ENCODE results near the gene PRR12.

PRR12 gene

GRCh38 chr19:49590071-49590970, 661 bp upstream of the PRR12 start:
- in situ Hi-C loops (cut with MboI; ENCODE audit: low sequenced_read_pairs): no loop called here

DNA sequence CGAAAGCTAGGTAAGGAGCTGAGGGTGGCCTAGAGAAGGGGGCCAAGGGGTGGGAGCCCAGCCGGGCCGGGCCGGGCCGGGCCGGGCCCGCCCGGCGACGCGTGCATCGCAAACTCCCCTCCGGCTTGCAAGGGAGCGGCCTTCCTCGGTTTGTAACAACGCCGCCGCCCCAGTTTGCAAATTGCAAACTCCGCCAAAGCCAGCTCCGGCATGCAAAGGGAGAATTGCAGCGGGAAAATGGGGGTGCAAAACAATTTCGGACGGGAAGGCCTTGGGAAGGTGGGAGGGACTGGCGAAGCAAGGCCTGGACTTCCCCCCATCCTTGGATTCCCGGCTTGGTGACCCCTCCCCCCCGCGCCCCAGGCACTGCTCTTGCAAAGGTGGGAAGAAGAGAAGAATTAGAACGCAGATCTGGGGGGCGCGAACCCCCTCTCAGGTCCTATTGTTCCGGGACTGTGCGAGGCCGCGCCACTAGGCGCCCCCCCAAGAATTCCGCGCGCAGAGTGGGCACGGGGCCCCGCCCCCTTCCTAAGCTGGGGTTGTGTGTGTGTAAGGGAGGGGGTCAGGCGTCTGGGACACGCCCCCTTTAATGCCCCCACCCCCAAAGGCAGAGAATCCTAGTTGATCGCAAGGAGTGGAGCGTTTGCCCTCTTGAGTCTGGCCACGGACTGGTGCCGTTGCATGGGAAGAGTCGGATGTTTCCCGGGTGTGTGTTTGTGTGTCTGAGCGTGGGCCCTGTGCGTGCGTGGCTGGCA, 926 bp downstream of the PRR12 start:
- in situ Hi-C loops (cut with MboI; ENCODE audit: low sequenced_read_pairs): no loop called here

- in situ Hi-C loops (cut with MboI; ENCODE audit: low sequenced_read_pairs): no loop called here
Observed at GRCh38 chr19:49592486-49593232, 1.7 kb downstream of the PRR12 start.

GRCh38 chr19:49593233-49594113, 2.5 kb downstream of the PRR12 start:
- in situ Hi-C loops (cut with MboI; ENCODE audit: low sequenced_read_pairs): no loop called here

DNA sequence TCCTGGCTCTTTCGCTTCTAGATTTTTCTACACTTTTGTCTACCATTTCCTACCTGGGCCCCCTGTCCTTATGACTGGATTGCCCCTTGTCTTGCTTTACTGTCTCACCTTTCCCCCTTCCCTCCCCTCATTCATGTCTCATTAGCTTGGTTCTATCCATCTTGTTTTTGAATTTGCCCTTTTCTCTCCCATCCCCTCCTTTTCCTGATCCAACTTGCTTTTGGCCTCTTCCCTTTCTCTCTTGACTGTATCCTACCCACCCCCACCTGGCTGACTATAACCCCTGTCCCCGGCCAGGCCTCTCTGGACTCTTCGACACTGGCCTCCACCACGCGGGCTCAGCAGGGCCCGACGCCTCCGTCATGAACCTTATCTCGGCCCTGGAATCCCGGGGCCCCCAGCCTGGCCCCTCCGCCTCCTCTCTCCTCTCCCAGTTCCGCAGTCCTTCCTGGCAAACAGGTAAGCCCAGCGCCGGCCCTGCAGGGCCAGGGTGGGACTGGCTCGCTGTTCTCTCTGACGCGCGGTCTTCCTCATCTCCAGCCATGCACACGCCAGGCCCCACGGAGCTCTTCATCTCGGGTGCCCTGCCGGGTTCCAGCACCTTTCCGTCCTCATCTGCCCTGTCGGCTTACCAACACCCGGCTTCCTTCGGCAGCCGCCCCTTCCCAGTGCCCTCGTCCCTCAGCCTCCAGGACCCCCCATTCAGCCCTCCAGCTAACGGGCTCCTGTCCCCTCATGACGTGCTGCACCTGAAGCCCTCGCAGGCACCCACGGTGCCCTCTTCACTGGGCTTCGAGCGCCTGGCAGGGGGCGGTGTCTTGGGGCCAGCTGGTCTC, 3.4 kb downstream of the PRR12 start:
- in situ Hi-C loops (cut with MboI; ENCODE audit: low sequenced_read_pairs): no loop called here

GRCh38 chr19:49594993-49595818, 4.2 kb downstream of the PRR12 start:
- in situ Hi-C loops (cut with MboI; ENCODE audit: low sequenced_read_pairs): no loop called here

GRCh38 chr19:49595819-49596404, 4.9 kb downstream of the PRR12 start:
- in situ Hi-C loops (cut with MboI; ENCODE audit: low sequenced_read_pairs): no loop called here

- in situ Hi-C loops (cut with MboI; ENCODE audit: low sequenced_read_pairs): no loop called here
Observed at GRCh38 chr19:49596407-49596806, 5.4 kb downstream of the PRR12 start.

GRCh38 chr19:49596954-49597702, 6.1 kb downstream of the PRR12 start:
- in situ Hi-C loops (cut with MboI; ENCODE audit: low sequenced_read_pairs): no loop called here

DNA sequence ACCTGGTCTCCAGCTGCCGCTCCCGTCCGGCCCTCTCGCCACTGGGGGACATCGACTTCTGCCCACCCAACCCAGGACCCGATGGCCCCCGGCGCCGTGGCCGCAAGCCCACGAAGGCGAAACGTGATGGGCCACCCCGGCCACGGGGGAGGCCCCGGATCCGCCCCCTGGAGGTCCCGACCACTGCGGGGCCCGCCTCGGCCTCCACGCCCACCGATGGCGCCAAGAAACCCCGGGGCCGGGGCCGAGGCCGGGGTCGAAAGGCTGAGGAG, 6.7 kb downstream of the PRR12 start:
- in situ Hi-C loops (cut with MboI; ENCODE audit: low sequenced_read_pairs): no loop called here

- in situ Hi-C loops (cut with MboI; ENCODE audit: low sequenced_read_pairs): no loop called here
Observed at GRCh38 chr19:49599378-49600295, 8.7 kb downstream of the PRR12 start.

GRCh38 chr19:49601482-49602038, 10.6 kb downstream of the PRR12 start:
- in situ Hi-C loops (cut with MboI; ENCODE audit: low sequenced_read_pairs): no loop called here

DNA sequence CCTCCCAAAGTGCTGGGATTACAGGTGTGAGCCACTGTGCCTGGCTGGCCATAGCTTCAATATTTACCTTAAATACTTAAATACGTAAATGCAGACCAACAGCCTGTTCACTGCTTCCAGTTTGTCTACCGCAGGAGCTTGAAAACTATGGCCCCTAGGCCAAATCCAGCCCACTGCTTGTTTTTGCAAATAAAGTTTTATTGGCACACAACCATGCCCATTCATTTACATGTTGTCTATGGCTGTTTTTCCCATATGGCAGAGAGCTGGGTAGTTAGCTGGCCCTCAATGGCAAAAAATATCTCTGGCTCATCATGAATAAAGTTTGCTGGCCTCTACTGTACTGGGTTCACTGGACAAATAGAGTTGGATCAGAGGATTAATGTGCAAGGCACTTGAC, 11.8 kb downstream of the PRR12 start:
- in situ Hi-C loops (cut with MboI; ENCODE audit: low sequenced_read_pairs): no loop called here

DNA sequence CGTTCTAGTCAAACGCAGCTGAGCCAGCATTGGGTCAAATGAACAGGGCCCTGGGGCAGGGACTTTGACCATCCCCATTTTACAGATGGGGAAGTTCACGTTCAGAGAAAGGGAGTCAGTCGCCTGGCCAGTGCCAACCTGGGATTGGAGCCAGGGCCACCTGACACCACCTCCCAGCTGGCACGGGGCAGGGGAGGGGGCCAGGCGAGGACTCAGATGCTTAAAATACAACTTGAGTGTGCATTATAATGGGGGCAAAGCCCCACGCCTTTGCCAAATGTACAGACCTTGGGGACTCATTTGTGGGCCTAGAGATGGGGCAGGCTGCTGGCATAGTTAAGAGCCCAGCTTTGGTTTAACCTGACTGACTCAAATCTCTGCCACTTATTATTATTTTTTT, 14.6 kb downstream of the PRR12 start:
- in situ Hi-C loops (cut with MboI; ENCODE audit: low sequenced_read_pairs): no loop called here

- in situ Hi-C loops (cut with MboI; ENCODE audit: low sequenced_read_pairs): no loop called here
Observed at GRCh38 chr19:49609499-49610092, 18.6 kb downstream of the PRR12 start.

GRCh38 chr19:49613374-49613773, 22.4 kb downstream of the PRR12 start:
- in situ Hi-C loops (cut with MboI; ENCODE audit: low sequenced_read_pairs): no loop called here

Data from hTERT RPE-1 (cell line).